ENCODE measurements around the gene ERMAP.

The ERMAP gene

GRCh38 chr1:42880384-42880783 lies 63.5 kb downstream of the ERMAP start:
- no peak for DNase-seq

DNA sequence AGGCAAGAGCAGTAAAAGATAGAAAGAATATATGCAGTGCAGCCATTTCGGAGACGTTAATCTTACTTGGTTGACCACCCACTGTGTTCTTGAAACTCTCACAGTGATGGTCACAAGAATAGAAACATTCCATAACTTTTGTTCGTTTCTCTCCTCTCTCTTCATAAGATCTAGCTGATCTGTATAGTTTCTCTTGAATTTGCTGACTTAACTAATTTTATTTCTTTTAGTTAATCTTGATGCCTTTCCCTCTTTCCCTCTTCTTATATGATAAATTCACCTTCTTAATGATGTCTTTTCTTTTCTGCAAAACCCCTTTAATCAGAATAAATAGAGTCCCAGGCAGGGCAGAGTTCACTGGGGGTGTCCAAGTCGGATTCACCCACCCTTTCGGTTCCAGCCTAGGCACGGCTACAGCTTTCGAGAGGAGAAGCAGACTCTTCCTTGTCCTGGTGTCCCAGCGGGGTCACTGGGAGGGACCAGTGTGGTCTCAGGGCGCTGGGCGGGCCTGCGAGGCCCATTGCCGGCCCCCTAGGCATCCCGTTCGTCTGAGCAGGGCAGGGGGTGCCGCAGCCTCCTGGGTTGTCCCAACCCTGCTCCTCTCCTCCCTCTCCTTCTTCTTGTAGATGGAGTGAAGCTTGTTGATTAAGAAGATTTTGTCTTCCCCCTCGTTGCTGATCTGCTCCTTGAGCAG lies 69.3 kb downstream of the ERMAP start:
- DNase-seq: no peak

GRCh38 chr1:42886800-42887199 lies 69.9 kb downstream of the ERMAP start:
- DNase-seq: no peak

DNA sequence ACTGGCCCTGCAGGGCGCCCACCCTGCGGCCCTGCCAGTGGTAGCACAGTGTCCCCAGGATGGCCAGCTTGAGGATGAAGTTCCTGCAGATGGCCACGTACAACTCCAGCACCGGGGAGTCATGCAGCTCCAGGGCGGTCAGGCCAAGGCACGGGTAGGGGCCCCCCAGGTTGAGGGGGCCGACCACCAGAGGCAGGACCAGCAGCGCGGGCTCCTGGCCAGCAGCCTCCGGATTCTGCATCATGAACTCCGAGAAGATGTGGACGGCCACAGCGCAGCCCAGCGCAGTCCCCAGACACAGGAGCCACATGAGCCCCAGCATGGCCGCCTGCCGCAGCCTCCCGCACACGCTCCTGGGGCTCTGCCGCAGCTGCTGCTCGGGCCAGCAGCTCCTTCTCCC lies 70.4 kb downstream of the ERMAP start:
- DNase-seq: no peak

DNA sequence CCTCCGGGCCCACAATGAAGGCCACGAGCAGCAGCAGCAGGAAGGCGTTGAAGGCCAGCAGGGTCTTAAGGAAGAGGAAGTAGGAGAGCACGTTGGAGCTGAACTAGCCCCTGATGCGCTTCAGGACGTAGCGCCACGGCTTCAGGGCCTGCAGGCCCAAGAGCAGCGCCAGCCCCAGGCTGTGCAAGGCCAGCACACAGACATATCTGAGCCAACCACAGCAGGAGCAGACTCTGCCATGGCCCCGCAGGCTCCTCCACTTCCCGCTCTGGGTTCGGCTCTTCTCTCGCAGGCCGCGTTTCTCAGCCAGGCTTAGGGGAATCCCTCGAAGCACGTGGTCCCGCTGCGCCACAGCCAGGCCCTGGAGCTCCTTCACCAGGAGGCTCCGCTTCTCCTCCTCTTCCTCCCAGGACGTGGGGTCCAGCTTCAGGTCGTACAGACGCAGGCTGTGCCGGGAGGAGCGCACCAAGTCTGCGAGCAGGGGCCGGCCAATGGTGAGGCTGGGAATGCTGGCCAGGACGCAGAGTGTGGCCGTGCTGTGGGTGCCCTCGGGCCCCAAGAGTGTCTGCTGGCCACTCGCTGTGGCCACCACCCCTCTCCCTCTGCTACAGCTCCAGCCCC lies 71.2 kb downstream of the ERMAP start:
- peak in 1 of 2 experiments; percentile 6 for DNase-seq

DNA sequence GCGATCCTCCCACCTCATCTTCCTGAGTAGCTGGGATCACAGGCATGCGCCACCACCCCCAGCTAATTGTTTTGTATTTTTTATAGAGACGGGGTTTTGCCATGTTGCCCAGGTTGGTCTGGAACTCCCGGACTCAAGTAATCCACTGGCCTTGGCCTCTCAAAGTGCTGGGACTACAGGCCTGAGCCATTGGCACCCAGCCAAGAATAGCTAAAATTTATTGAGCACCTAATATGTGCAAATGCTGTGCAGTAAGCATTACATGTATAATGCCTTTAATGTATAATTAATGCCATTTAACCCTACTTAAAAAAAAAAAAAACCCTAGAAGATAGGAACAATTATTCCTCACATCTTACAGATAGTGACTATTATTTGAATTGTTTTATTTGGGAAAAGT lies 72.3 kb downstream of the ERMAP start:
- DNase-seq: no peak

- no peak for DNase-seq
These were observed 74.7 kb downstream of the ERMAP start for GRCh38 chr1:42891465-42892138.

All from Kasumi-1 (cell line).